Aorta (tissue), 5 donors: ENCODE measurements around the gene PDCD1LG2. TPM values are rescaled to one million over a fixed set of nuclear protein-coding genes. Genes with fewer than 3 reads are reported as not detected.
A peak's percentile ranks its signal among the peaks of the same experiment; 100 is the strongest.
"Not testable (repeated sequence)": the region's sequence is repeated elsewhere in the genome, so short reads cannot be mapped to it uniquely, and the experiment has no call there.

ENCODE experiments used
- ATAC-seq: fragments of 200-7000 bp; cut with Tn5 transposase; one replicate; pipeline ENCODE4 v1.9.1; 2022; ENCODE audit warnings: moderate library complexity; ENCODE audit not compliant: low FRiP score
- DNase-seq, 2 donors: peaks; one replicate each; pipeline ENCODE4 v3.0.0-alpha.2; 2020
- H3K27ac ChIP-seq, 2 donors: one replicate each; pipeline ENCODE4 v1.5.1; 2013; ENCODE audit warnings: low read length in 2 of 2, mild to moderate bottlenecking in 2 of 2, moderate library complexity in 2 of 2, control low read depth in 1 of 2, inconsistent platforms in 1 of 2, low read depth in 1 of 2
- H3K27me3 ChIP-seq, 2 donors: one replicate each; pipeline ENCODE4 v1.6.1; 2013; ENCODE audit warnings: control low read depth in 1 of 2, low read length in 1 of 2, mild to moderate bottlenecking in 1 of 2, moderate library complexity in 1 of 2; ENCODE audit not compliant: insufficient read depth in 2 of 2, control insufficient read depth in 1 of 2
- H3K36me3 ChIP-seq, 2 donors: one replicate each; pipeline ENCODE4 v1.6.1; 2013; ENCODE audit warnings: control low read depth in 1 of 2, low read length in 1 of 2, mild to moderate bottlenecking in 1 of 2; ENCODE audit not compliant: insufficient read depth in 2 of 2, control insufficient read depth in 1 of 2
- H3K4me1 ChIP-seq, 2 donors: one replicate each; pipeline ENCODE4 v1.6.1; 2013; ENCODE audit warnings: low read length in 2 of 2, control low read depth in 1 of 2, mild to moderate bottlenecking in 1 of 2, moderate library complexity in 1 of 2; ENCODE audit not compliant: insufficient read depth in 2 of 2, control insufficient read depth in 1 of 2
- H3K4me3 ChIP-seq, 2 donors: one replicate each; pipeline ENCODE4 v1.5.1; 2013; ENCODE audit warnings: low read length in 2 of 2, control low read depth in 1 of 2, mild to moderate bottlenecking in 1 of 2
- H3K9me3 ChIP-seq: one replicate; pipeline ENCODE4 v1.6.1; 2013; ENCODE audit warnings: mild to moderate bottlenecking, low read length; ENCODE audit not compliant: control insufficient read depth
- WGBS, 2 donors: extraction: QIAGEN DNeasy Blood & Tissue Kit; methylation state at CpG; one replicate each; pipeline ENCODE4 v1.1.7; 2013; 5-methylcytosine and 5-hydroxymethylcytosine counted together
- intact Hi-C, 2 donors: fragments of 100-400 bp; cut with DNase I; formaldehyde crosslinking; loops; one replicate each; pipeline versions ENCODE4 v1.14.2 to v1.15.0; 2022
- polyA plus RNA-seq, 2 donors: library from polyadenylated mRNA; stranded (reverse); fragments of 200-250 nt; gene quantifications; one replicate each; pipeline ENCODE4 v1.2.3, GENCODE V29; 2013
- total RNA-seq, 2 donors: library from RNA; stranded (reverse); fragmentation: NEBNext Ultra II Directional; extraction: Animal tissue kit (Norgen Biotek cat#: 25700); gene quantifications; one replicate each; pipeline ENCODE4 v1.2.1, GENCODE V29; 2021
- donor health status: healthy with polysubstance abuse.
- donor health status: Bipolar disorder and iron deficiency.
- donor health status: DM: no; HTN: no; CAD: no.
- donor health status: DM: no; HTN: no; CAD: no.
- donor health status: DM: yes; HTN: yes; CAD: no.

PDCD1LG2 gene
- total and polyA plus RNA-seq, 4 donors, result 1.6 to 5.4 (median 4.5) TPM

DNA sequence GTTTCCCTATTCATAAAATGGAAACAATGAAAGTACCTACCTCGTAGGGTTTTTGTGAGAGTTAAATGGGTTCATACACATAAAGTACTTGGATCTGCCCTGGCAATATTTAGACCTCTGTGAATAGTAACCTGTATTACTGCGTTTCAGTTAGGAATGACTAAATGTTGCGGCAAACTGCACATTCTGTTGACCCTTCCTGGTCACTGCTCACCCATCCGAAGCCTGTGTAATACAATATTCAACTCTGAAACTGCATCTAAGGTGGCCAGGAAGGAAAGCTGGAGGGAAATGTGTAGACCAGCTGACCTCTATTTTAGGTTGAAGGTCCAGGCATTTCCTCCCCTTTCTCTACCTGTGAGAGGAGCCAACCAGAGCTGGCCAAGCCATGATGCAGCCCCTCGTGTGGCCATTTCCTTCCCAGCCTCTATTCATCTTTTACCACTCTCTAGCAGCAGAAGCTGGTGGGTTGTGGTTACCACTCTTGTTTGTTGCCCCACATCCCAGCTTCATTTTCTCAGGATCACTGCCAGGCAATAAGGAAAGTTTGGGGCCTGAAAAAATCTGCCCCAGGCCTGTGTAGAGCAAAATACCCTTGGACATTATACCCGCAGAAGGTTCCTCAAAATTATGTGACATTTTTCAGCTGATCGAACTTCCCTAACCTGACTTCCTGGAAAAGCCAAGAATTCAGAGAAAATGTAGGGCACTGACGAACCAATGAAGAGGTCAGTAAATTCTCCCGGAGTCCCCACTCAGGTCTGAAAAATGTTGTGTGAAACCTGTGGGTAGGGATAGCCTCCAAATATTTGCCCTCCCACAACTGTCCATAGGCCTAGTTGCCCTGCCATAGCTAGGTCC is 20.5 kb upstream of the PDCD1LG2 start:
- Histone ChIP-seq H3K36me3 (no peaks in the 10 kb centered on the region), H3K27ac (no peak overlapping the region), H3K4me3 (no peak overlapping the region), H3K27me3 (no peaks in the 10 kb centered on the region), H3K4me1 (no peaks in the 10 kb centered on the region), H3K9me3 (no peaks in the 10 kb centered on the region)
- 95 to 97% methylated on average over 9 of the region's 9 CpGs for WGBS, 2 donors
- intact Hi-C loops, result no loop called here
- no peak for DNase-seq
- no peak for ATAC-seq

DNA sequence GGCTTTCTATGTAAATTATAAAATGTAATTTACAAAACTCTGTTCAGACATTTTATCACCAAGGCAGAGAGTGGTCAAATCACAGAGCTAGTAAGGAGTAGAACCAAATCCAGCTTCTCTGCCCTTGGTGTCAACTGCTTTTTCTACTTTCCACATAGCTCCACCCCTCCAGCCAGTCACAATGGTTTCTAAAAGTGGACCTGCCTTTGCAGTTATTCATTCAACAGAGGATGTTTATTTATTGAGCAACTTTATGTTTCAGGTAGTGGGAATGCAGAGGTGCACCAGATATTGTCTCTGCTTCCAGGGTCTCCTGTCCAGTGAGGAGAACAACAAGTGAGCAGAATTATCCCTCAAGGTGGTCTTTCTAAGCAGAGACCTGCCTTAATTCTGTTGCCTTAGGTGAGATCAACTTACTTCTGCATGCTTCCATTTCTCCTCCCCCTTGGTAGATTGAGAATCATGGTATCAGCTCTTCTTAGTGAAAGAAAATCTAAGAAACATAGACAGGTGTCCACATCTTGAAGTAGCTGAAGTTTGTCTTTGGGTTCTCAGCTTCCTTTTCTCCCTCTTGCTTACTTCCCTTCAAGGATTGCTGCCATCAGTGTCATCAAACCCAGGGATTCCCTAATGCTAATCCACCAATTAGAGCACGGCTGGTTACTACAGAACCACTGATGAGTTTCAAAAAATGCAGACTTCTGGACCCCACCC is 17.2 kb upstream of the PDCD1LG2 start:
- no peak overlapping the region for H3K4me3 ChIP-seq
- H3K4me1 ChIP-seq, result no peaks in the 10 kb centered on the region
- intact Hi-C loops, result no loop called here
- ATAC-seq, result no peak
- DNase-seq, result no peak
- H3K9me3 ChIP-seq, result no peaks in the 10 kb centered on the region
- H3K27me3 ChIP-seq, result no peaks in the 10 kb centered on the region
- no peak overlapping the region for H3K27ac ChIP-seq
- H3K36me3 ChIP-seq, result no peaks in the 10 kb centered on the region
- 52 to 96% methylated on average over 1 of the region's 1 CpG for WGBS, 2 donors

DNA sequence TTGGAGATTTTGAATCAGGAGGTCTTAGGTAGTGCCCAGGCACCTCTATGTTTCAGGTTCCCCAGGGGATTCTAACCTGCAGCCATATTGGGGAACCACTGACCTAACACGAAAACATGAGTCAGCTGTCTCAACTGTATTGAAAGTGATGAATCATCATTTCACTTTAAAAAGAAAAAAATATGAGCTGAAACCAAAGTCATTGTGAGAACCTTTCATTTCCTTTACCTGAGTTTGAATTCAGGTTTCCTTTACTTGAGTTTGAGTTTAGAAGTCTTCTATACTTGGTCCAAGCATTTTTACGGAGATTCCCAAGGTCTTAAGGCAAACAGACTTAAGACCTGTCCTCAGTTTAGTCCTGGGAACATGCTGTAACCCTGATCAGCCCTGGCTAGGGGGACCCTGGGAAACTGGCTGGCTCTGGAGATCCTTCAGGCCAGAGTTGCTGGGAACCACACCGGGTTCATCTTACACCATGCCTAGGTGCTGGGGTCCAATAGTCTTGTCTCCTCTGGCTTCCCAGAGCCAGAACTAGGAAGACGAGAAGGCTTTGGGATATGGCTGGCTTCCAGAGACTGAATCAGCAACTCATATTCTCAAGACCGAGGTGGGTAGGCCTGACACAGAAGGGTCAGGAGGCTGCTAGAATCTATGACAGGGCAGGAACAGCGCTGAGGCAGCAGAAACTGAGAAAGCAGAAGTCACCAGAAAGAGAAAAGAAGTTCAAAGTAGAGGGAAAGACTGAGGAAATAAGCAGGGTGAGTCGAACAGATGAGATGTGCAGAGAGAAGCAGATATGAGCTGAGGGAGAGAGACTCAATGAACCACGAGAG is 16.4 kb upstream of the PDCD1LG2 start:
- Histone ChIP-seq H3K4me3 (no peak overlapping the region), H3K4me1 (no peaks in the 10 kb centered on the region), H3K27me3 (no peaks in the 10 kb centered on the region), H3K9me3 (no peaks in the 10 kb centered on the region), H3K27ac (no peak overlapping the region), H3K36me3 (no peaks in the 10 kb centered on the region)
- ATAC-seq (peak; percentile 29), DNase-seq (peak in 1 of 2 donors; percentile 73)
- 76 to 77% methylated on average over 8 of the region's 8 CpGs for WGBS, 2 donors
- intact Hi-C loops, result no loop called here

DNA sequence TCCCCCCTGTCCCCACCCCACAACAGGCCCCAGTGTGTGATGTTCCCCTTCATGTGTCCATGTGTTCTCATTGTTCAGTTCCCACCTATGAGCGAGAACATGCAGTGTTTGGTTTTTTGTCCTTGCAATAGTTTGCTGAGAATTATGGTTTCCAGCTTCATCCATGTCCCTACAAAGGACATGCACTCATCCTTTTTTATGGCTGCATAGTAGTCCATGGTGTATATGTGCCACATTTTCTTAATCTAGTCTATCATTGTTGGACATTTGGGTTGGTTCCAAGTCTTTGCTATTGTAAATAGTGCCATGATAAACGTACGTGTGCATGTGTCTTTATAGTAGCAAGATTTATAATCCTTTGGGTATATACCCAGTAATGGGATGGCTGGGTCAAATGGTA is 15.6 kb upstream of the PDCD1LG2 start:
- WGBS, 2 donors, result 73 to 85% methylated on average over 3 of the region's 3 CpGs
- H3K4me1 ChIP-seq, intact Hi-C loops, H3K27ac ChIP-seq, H3K9me3 ChIP-seq, H3K4me3 ChIP-seq, H3K27me3 ChIP-seq, DNase-seq, ATAC-seq, H3K36me3 ChIP-seq: not testable (repeated sequence)

DNA sequence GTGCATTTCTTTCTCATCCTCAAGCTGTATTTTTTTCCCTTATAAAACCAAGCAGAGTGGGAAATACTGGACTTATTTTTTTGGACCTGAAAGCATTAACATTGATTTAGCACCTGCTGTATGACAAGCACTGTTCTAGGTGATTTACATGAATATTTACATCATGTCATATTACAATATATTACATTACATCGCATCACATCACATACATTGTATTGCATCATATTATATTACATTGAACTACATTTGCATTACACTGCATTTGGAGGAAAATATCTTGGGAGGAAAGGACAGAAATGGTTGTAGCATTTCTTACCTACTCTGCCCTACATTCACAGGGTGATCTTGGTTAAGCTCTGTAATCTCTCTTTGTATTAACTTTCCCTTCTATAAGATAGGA is 11.2 kb upstream of the PDCD1LG2 start:
- Histone ChIP-seq H3K4me3 (no peak overlapping the region), H3K36me3 (no peaks in the 10 kb centered on the region), H3K9me3 (no peaks in the 10 kb centered on the region), H3K27me3 (no peaks in the 10 kb centered on the region), H3K27ac (no peak overlapping the region), H3K4me1 (no peaks in the 10 kb centered on the region)
- ATAC-seq, result no peak
- DNase-seq, result no peak
- intact Hi-C loops, result no loop called here
- 96 to 98% methylated on average over 1 of the region's 1 CpG for WGBS, 2 donors

DNA sequence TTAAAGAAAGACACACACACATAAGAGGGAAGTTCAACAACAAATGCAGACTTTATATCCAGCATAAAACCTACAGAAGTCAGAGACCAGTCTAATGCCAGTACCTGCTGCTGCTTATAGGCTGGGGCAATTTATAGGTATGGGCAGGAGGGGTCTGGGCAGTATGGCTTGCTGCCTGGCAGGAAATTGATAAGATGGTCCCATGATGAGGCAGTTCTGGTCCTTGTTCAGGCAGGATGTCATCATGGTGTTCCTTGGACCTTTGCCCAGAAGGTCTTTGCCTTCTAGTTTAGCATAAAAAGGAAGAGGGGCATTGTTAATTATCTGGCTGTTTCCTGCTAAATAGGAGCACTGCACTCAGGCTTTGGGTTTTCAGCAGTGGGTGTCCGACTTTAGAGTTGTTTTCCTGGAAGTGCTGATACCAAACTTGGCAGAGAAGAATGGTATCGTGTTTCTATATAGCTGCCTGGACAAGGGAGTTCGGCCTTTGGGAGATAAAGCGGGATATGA is 10.4 kb upstream of the PDCD1LG2 start:
- Histone ChIP-seq H3K27ac (no peak overlapping the region), H3K9me3 (no peaks in the 10 kb centered on the region), H3K36me3 (no peaks in the 10 kb centered on the region), H3K4me1 (no peaks in the 10 kb centered on the region), H3K4me3 (no peak overlapping the region), H3K27me3 (no peaks in the 10 kb centered on the region)
- 47 to 56% methylated on average over 4 of the region's 4 CpGs for WGBS, 2 donors
- ATAC-seq (peak; percentile 54), DNase-seq (no peak)
- intact Hi-C loops, result no loop called here

DNA sequence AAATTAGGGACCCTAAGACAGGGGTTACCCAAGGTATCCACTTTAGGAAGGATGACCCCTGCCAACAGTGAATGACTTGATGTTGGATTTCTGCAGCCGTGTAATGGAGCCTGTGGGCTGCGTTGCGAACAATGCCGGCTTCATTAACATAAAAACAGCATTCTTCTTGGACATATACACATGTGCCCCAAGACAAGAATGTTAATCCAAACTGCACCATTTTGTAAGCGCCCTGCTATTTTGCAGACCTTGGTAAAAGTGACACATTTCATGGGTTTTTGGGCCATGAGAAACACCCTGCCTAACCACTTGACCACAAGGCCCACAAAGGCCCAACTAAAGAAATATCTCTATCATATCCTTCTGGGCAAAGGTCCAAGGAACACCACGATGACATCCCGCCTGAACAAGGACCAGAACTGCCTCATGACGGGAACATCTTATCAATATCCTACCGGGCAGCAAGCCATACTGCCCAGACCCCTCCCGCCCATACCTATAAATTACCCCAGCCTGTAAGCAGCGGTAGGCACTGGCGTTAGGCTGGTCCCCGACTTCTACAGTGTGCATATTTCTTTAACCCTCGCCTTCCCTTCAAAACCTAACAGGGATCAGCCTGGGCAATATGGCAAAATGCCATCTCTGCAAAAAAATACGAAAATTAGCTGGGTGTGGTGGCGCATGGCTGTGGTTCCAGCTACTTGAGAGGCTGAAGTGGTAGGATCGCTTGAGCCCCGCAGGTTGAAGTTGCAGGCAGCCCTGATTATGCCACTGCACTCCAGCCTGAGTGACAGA is 9.7 kb upstream of the PDCD1LG2 start:
- H3K9me3 ChIP-seq, result no peaks in the 10 kb centered on the region
- no peak for ATAC-seq
- H3K27me3 ChIP-seq, result no peaks in the 10 kb centered on the region
- no peak for DNase-seq
- 64 to 77% methylated on average over 18 of the region's 18 CpGs for WGBS, 2 donors
- H3K4me1 ChIP-seq, result no peaks in the 10 kb centered on the region
- intact Hi-C loops, result no loop called here
- H3K36me3 ChIP-seq, result no peaks in the 10 kb centered on the region
- no peak overlapping the region for H3K27ac ChIP-seq
- no peak overlapping the region for H3K4me3 ChIP-seq

DNA sequence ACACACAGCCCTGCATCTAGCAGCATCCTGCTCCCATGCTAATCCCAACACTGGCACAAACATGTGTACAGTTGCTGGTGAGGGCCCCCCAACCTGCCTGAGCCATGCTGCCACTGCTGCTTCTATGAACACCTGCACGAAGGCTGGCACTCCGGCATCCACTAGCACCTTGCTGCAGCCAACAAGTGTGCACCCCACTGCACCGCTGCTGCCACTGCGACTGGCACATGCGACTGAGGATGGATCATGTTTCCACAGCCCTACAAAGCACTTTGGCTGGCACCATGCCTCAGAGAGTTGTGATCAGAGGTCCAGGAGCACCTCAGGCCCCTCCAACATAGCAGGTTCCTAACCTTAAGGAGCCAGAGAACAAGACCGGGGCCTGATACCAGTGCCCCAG is 7.8 kb upstream of the PDCD1LG2 start:
- no peaks in the 10 kb centered on the region for H3K36me3 ChIP-seq
- H3K27me3 ChIP-seq, result no peaks in the 10 kb centered on the region
- H3K27ac ChIP-seq, result no peak overlapping the region
- ATAC-seq (no peak), DNase-seq (no peak)
- H3K4me1 ChIP-seq, result no peaks in the 10 kb centered on the region
- H3K9me3 ChIP-seq, result no peaks in the 10 kb centered on the region
- intact Hi-C loops, result no loop called here
- no peak overlapping the region for H3K4me3 ChIP-seq
- 91 to 97% methylated on average over 6 of the region's 6 CpGs for WGBS, 2 donors
